ENCODE data around the gene LZTS2. TPM values are rescaled to one million over a fixed set of nuclear protein-coding genes. Genes with fewer than 3 reads are reported as not detected.
A peak's percentile ranks its signal among the peaks of the same experiment; 100 is the strongest.

LZTS2 gene
- total RNA-seq, 5 donors from 2014 or later (not counting 1 experiment from before 2014, with no cell fraction given), result 16.4 to 39.5 (median 35.4) TPM

- Histone ChIP-seq H3K4me3 (ENCODE audit: control insufficient read depth in 1 of 2, extremely low read depth in 1 of 2, low read length in 1 of 2) (no peak overlapping the region), H3K9me3 (no peaks in the 10 kb centered on the region), H3K27me3 (replicated peaks in 1 of 2; ENCODE audit: control insufficient read depth in 2 of 2, extremely low read depth in 1 of 2, insufficient read depth in 2 of 2, low read length in 1 of 2) (peaks cover 0 to 57% of the 10 kb centered on the region in 2 experiments), H3K36me3 (ENCODE audit: control insufficient read depth in 2 of 2, extremely low read depth in 1 of 2, insufficient read depth in 1 of 2, low read length in 1 of 2) (no peaks in the 10 kb centered on the region), H3K27ac (ENCODE audit: low read length) (no peak overlapping the region), H3K4me1 (ENCODE audit: control insufficient read depth in 1 of 2, extremely low read depth in 1 of 2, insufficient read depth in 2 of 2, low read length in 2 of 2) (peaks cover 0 to 27% of the 10 kb centered on the region in 2 experiments)
- Mint-ChIP-seq H3K4me1 (peaks cover 16 to 25% (median 20%) of the 10 kb centered on the region in 3 donors), H3K9me3 (no peaks in the 10 kb centered on the region), H3K27ac (no peak overlapping the region), H3K27me3 (peaks cover 34 to 43% of the 10 kb centered on the region in 2 donors), H3K36me3 (no peaks in the 10 kb centered on the region), H3K4me3 (no peak overlapping the region)
- CTCF ChIA-PET, result interaction anchor here (0.6 to 3.2 kb wide), 3 partner anchors 16 to 340 kb away, joined by 4 to 25 read pairs (median 6); partner anchors contain the start of genes PDZD7 (in 1 of the 2) and SFXN3 (in 1 of the 2)
- no peak for ATAC-seq (replicated peaks in 1 of 4)
- no peak for DNase-seq
- WGBS (ENCODE audit: insufficient coverage), result 94% methylated on average over 2 of the region's 8 CpGs
- POLR2A ChIA-PET, result interaction anchor here in 1 of 2 donors (0.5 to 1.1 kb wide), 2 partner anchors 8 to 15 kb away, joined by 3 read pairs; partner anchors contain the start of genes PDZD7 and SFXN3
Measured at GRCh38 chr10:101015582-101015973, 16.0 kb downstream of the LZTS2 start.

GRCh38 chr10:101016814-101017213, 17.2 kb downstream of the LZTS2 start:
- WGBS (ENCODE audit: insufficient coverage), result 86% methylated on average over 2 of the region's 5 CpGs
- POLR2A ChIA-PET, result no interaction called here
- ATAC-seq (replicated peaks in 1 of 4) (no peak), DNase-seq (no peak)
- Histone ChIP-seq H3K4me1 (ENCODE audit: control insufficient read depth in 1 of 2, extremely low read depth in 1 of 2, insufficient read depth in 2 of 2, low read length in 2 of 2) (peaks cover 0 to 27% of the 10 kb centered on the region in 2 experiments), H3K27ac (ENCODE audit: low read length) (no peak overlapping the region), H3K36me3 (ENCODE audit: control insufficient read depth in 2 of 2, extremely low read depth in 1 of 2, insufficient read depth in 1 of 2, low read length in 1 of 2) (no peaks in the 10 kb centered on the region), H3K9me3 (no peaks in the 10 kb centered on the region), H3K27me3 (replicated peaks in 1 of 2; ENCODE audit: control insufficient read depth in 2 of 2, extremely low read depth in 1 of 2, insufficient read depth in 2 of 2, low read length in 1 of 2) (peaks cover 0 to 67% of the 10 kb centered on the region in 2 experiments), H3K4me3 (ENCODE audit: control insufficient read depth in 1 of 2, extremely low read depth in 1 of 2, low read length in 1 of 2) (no peak overlapping the region)
- Mint-ChIP-seq H3K4me3 (no peak overlapping the region), H3K27ac (no peak overlapping the region), H3K4me1 (peaks cover 16 to 25% (median 20%) of the 10 kb centered on the region in 3 donors), H3K36me3 (no peaks in the 10 kb centered on the region), H3K9me3 (no peaks in the 10 kb centered on the region), H3K27me3 (peaks cover 41 to 53% of the 10 kb centered on the region in 2 donors)
- CTCF ChIA-PET, result interaction anchor here (0.5 to 3.2 kb wide), 6 partner anchors 15 to 455 kb away, joined by 3 to 25 read pairs (median 3); partner anchors contain the start of genes PDZD7 (in 1 of the 2) and SFXN3 (in 1 of the 2)

- ChIA-PET POLR2A (no interaction called here), CTCF (interaction anchor here in 1 of 2 donors (0.7 to 1.1 kb wide), 2 partner anchors 11 to 923 kb away, joined by 3 to 5 read pairs; no protein-coding TSS in a partner anchor)
- ATAC-seq (replicated peaks in 1 of 4), result no peak
- Mint-ChIP-seq H3K27ac (no peak overlapping the region), H3K36me3 (no peaks in the 10 kb centered on the region), H3K27me3 (peaks cover 45 to 56% of the 10 kb centered on the region in 2 donors), H3K9me3 (no peaks in the 10 kb centered on the region), H3K4me3 (no peak overlapping the region), H3K4me1 (peaks cover 10 to 18% (median 13%) of the 10 kb centered on the region in 3 donors)
- no peak overlapping the region for H3K4me3 ChIP-seq (ENCODE audit: control insufficient read depth in 1 of 2, extremely low read depth in 1 of 2, low read length in 1 of 2)
- 55% methylated on average over 13 of the region's 20 CpGs for whole genome bisulfite sequencing (ENCODE audit: insufficient coverage)
- DNase-seq, result no peak
- H3K4me1 ChIP-seq (ENCODE audit: control insufficient read depth in 1 of 2, extremely low read depth in 1 of 2, insufficient read depth in 2 of 2, low read length in 2 of 2), result peaks cover 0 to 20% of the 10 kb centered on the region in 2 experiments
- no peaks in the 10 kb centered on the region for H3K9me3 ChIP-seq
- peaks cover 0 to 74% of the 10 kb centered on the region in 2 experiments for H3K27me3 ChIP-seq (replicated peaks in 1 of 2; ENCODE audit: control insufficient read depth in 2 of 2, extremely low read depth in 1 of 2, insufficient read depth in 2 of 2, low read length in 1 of 2)
- no peak overlapping the region for H3K27ac ChIP-seq (ENCODE audit: low read length)
- no peaks in the 10 kb centered on the region for H3K36me3 ChIP-seq (ENCODE audit: control insufficient read depth in 2 of 2, extremely low read depth in 1 of 2, insufficient read depth in 1 of 2, low read length in 1 of 2)
Measured at GRCh38 chr10:101018118-101018599, 18.6 kb downstream of the LZTS2 start.

- no peak overlapping the region for H3K4me3 ChIP-seq (ENCODE audit: control insufficient read depth in 1 of 2, extremely low read depth in 1 of 2, low read length in 1 of 2)
- H3K9me3 Mint-ChIP-seq, result no peaks in the 10 kb centered on the region
- CTCF ChIA-PET, result interaction anchor here (0.7 to 1.7 kb wide), 6 partner anchors 10 to 273 kb away, joined by 3 to 13 read pairs (median 4); partner anchors contain the start of genes PDZD7 (in 1 of the 2) and SFXN3 (in 1 of the 2)
- H3K4me3 Mint-ChIP-seq, result no peak overlapping the region
- H3K36me3 Mint-ChIP-seq, result no peaks in the 10 kb centered on the region
- WGBS (ENCODE audit: insufficient coverage), result 31% methylated on average over 40 of the region's 45 CpGs
- DNase-seq (peak in 33 of 35 experiments; percentile 35 to 76 (median 57)), ATAC-seq (replicated peaks in 1 of 4) (peak; percentile 73 to 80 (median 78))
- peaks cover 0 to 74% of the 10 kb centered on the region in 2 experiments for H3K27me3 ChIP-seq (replicated peaks in 1 of 2; ENCODE audit: control insufficient read depth in 2 of 2, extremely low read depth in 1 of 2, insufficient read depth in 2 of 2, low read length in 1 of 2)
- no peaks in the 10 kb centered on the region for H3K9me3 ChIP-seq
- POLR2A ChIA-PET, result no interaction called here
- H3K4me1 Mint-ChIP-seq, result peaks cover 6 to 14% (median 9%) of the 10 kb centered on the region in 3 donors
- no peaks in the 10 kb centered on the region for H3K36me3 ChIP-seq (ENCODE audit: control insufficient read depth in 2 of 2, extremely low read depth in 1 of 2, insufficient read depth in 1 of 2, low read length in 1 of 2)
- H3K4me1 ChIP-seq (ENCODE audit: control insufficient read depth in 1 of 2, extremely low read depth in 1 of 2, insufficient read depth in 2 of 2, low read length in 2 of 2), result peaks cover 0 to 16% of the 10 kb centered on the region in 2 experiments
- peaks cover 45 to 56% of the 10 kb centered on the region in 2 donors for H3K27me3 Mint-ChIP-seq
- no peak overlapping the region for H3K27ac ChIP-seq (ENCODE audit: low read length)
- no peak overlapping the region for H3K27ac Mint-ChIP-seq
Measured at GRCh38 chr10:101018600-101019439, 19.2 kb downstream of the LZTS2 start.

GRCh38 chr10:101019440-101019703, 19.8 kb downstream of the LZTS2 start:
- H3K4me1 ChIP-seq (ENCODE audit: control insufficient read depth in 1 of 2, extremely low read depth in 1 of 2, insufficient read depth in 2 of 2, low read length in 2 of 2), result peaks cover 0 to 11% of the 10 kb centered on the region in 2 experiments
- Mint-ChIP-seq H3K4me1 (peaks cover 6 to 11% (median 6%) of the 10 kb centered on the region in 3 donors), H3K4me3 (no peak overlapping the region), H3K36me3 (no peaks in the 10 kb centered on the region), H3K9me3 (no peaks in the 10 kb centered on the region), H3K27ac (no peak overlapping the region), H3K27me3 (peaks cover 45 to 54% of the 10 kb centered on the region in 2 donors)
- POLR2A ChIA-PET, result interaction anchor here in 1 of 2 donors (0.6 kb wide), 1 partner anchor 9 kb away, joined by 3 read pairs; no protein-coding TSS in a partner anchor
- H3K36me3 ChIP-seq (ENCODE audit: control insufficient read depth in 2 of 2, extremely low read depth in 1 of 2, insufficient read depth in 1 of 2, low read length in 1 of 2), result no peaks in the 10 kb centered on the region
- CTCF ChIA-PET, result interaction anchor here (0.7 to 1.7 kb wide), 5 partner anchors 12 to 273 kb away, joined by 3 to 13 read pairs (median 4); partner anchors contain the start of genes PDZD7 (in 1 of the 2) and SFXN3 (in 1 of the 2)
- H3K9me3 ChIP-seq, result no peaks in the 10 kb centered on the region
- peaks cover 0 to 71% of the 10 kb centered on the region in 2 experiments for H3K27me3 ChIP-seq (replicated peaks in 1 of 2; ENCODE audit: control insufficient read depth in 2 of 2, extremely low read depth in 1 of 2, insufficient read depth in 2 of 2, low read length in 1 of 2)
- DNase-seq (no peak), ATAC-seq (replicated peaks in 1 of 4) (no peak)
- no peak overlapping the region for H3K4me3 ChIP-seq (ENCODE audit: control insufficient read depth in 1 of 2, extremely low read depth in 1 of 2, low read length in 1 of 2)
- 40% methylated on average over 1 of the region's 2 CpGs for WGBS (ENCODE audit: insufficient coverage)
- H3K27ac ChIP-seq (ENCODE audit: low read length), result no peak overlapping the region

- peaks cover 5 to 6% (median 6%) of the 10 kb centered on the region in 3 donors for H3K4me1 Mint-ChIP-seq
- CTCF ChIA-PET, result no interaction called here
- no peak overlapping the region for H3K27ac Mint-ChIP-seq
- H3K4me3 Mint-ChIP-seq, result no peak overlapping the region
- no peak overlapping the region for H3K27ac ChIP-seq (ENCODE audit: low read length)
- peaks cover 0 to 59% of the 10 kb centered on the region in 2 experiments for H3K27me3 ChIP-seq (replicated peaks in 1 of 2; ENCODE audit: control insufficient read depth in 2 of 2, extremely low read depth in 1 of 2, insufficient read depth in 2 of 2, low read length in 1 of 2)
- H3K9me3 Mint-ChIP-seq, result no peaks in the 10 kb centered on the region
- no peaks in the 10 kb centered on the region for H3K36me3 Mint-ChIP-seq
- H3K36me3 ChIP-seq (ENCODE audit: control insufficient read depth in 2 of 2, extremely low read depth in 1 of 2, insufficient read depth in 1 of 2, low read length in 1 of 2), result no peaks in the 10 kb centered on the region
- WGBS (ENCODE audit: insufficient coverage), result 97% methylated on average over 3 of the region's 10 CpGs
- no peak for DNase-seq
- POLR2A ChIA-PET, result no interaction called here
- H3K4me3 ChIP-seq (ENCODE audit: control insufficient read depth in 1 of 2, extremely low read depth in 1 of 2, low read length in 1 of 2), result no peak overlapping the region
- ATAC-seq (replicated peaks in 1 of 4), result no peak
- peaks cover 41 to 45% of the 10 kb centered on the region in 2 donors for H3K27me3 Mint-ChIP-seq
- peaks cover 0 to 8% of the 10 kb centered on the region in 2 experiments for H3K4me1 ChIP-seq (ENCODE audit: control insufficient read depth in 1 of 2, extremely low read depth in 1 of 2, insufficient read depth in 2 of 2, low read length in 2 of 2)
- no peaks in the 10 kb centered on the region for H3K9me3 ChIP-seq
Measured at GRCh38 chr10:101020427-101021075, 20.9 kb downstream of the LZTS2 start.

Data from T-cell (primary cell).